Activated CD8-positive, alpha-beta memory T cell treated with anti-CD3 and anti-CD28 coated beads, Interleukin-2, amount 50 U/mL, for 48 hours (primary cell): ENCODE results near the gene B9D1.
"Not testable (repeated sequence)": the region's sequence is repeated elsewhere in the genome, so short reads cannot be mapped to it uniquely, and the experiment has no call there.

Source experiments
- DNase-seq: peaks from one replicate; pipeline ENCODE4 v3.0.0-alpha.2; 2020

The B9D1 gene

DNA sequence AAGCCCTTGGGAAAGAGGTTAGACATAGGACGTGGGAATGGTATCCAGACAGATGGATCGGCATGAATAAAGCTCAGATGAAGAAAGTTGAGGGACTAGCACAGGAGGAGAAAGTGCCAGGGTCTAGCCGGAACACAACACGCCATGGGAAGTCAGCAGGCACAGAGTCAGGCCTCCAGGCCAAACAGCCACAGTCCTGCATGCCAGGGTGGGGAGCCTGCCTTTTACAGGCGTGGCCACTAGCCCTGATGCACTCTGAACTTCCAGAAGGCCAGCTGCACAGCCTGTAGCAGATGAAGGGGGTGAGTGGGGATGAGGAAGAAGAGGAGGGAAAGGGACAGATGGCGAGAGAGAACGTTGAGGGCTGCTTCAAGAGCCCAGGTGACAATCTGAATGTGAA lies 5.2 kb downstream of the B9D1 start:
- no peak for DNase-seq

DNA sequence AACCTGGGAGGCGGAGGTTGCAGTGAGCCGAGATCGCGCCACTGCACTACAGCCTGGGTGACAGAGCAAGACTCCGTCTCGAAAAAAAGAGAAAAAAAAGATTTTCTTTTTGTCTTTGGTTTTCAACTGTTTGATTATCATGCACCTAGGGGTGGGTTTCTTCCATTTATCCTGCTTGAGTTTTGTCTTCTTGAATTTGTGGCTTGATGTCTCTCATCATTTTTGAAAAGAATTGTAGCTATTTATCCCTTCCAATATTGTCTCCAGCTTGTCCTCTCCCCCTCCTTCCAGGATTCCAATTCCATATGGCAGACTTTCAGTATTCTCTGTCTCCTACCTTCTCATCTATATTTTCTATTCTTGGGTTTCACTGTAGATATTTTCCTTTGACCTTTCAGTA lies 7.8 kb downstream of the B9D1 start:
- no peak for DNase-seq

DNA sequence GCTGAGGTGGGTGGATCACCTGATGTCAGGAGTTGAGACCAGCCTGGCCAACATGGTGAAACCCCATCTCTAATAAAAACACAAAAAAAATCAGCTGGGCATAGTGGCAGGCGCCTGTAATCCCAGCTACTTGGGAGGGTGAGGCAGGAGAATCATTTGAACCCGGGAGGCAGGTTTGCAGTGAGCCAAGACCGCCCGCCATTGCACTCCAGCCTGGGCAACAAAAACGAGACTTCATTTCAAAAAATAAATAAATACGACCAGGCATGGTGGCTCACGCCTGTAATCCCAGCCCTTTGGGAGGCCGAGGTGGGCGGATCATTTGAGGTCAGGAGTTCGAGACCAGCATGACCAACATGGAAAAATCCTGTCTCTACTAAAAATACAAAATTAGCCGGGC lies 9.1 kb downstream of the B9D1 start:
- DNase-seq = not testable (repeated sequence)

DNA sequence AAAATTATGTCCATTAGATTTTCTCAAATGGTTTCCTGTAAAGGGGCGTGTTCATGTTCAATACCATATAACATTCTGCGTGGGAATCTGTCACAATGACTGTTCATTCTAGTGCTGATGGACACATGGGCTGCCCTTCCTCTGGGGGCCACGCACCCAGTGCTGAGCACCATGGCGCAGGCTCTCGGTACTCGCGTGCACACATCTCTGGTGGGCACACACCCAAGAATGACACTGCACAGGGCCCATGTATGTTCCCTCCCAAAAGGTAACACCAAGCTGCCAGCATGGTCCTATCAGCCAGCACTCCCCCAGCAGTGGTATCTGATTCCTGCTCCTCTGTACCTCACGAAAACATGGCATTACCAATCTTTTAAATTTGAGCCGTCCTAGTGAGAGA lies 13.7 kb downstream of the B9D1 start:
- peak; percentile 39 for DNase-seq

DNA sequence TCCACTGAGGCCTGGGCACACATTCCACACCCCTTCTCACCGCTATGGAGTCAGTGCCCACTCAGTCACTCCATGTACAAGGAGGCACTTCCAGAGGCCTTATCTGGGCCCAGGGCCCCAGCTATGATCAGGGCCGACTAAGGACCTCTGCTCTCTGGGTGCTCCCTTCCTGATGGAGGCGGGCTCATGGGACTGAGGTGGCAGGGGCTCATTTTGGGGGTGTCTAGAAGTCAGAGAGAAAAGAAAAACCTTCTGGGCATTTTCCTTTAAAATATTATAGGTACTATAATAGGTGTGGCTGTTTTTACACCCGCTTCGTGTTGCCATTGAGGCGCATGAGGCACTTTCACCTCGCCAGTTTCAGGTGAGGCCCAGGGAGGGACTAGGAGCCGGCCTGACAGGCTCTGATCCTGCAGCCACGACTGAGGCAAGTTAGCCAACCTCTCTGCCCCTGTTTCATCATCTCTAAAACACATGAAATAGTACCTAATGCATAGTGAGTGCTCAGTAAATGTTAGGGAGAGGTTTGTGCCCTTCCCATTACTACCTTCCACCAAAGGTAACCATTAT lies 14.4 kb downstream of the B9D1 start:
- DNase-seq = peak; percentile 33

DNA sequence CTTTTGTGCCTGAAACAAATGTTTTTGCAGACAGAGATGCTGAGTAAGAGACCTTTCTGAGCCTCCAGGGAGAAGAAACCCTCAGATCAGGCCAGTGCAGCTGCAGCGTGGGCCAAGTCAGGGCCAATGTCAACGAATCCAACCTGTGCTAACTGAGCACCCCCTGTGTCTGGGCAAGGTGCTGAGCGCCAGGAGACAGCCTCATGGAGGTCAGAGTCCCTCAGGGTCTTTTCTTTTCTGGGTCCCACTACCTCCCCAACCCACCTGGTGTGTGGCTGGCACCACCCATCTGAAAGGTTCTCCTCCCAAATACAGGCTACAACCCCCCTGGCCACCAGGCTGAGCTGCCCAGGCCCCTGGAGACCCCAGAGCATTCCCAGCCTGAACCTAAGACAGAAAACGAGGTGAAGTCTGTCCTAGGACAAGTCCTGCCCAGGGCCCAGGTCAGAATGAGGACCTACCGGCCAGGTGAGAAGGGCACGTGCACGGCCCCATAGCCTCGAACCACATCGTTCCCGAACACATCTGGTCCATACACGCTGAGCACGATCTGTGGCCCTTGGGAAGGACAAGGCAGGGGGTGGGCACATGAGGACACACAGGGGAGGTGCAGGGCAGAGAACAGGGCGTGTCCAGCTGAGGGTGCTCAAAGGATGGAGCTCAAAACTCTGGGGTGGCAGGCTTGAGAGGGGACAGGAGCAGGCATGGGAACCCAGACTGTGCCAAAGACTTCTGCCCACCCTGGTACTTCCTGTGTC lies 15.0 kb downstream of the B9D1 start:
- DNase-seq = peak; percentile 40

DNA sequence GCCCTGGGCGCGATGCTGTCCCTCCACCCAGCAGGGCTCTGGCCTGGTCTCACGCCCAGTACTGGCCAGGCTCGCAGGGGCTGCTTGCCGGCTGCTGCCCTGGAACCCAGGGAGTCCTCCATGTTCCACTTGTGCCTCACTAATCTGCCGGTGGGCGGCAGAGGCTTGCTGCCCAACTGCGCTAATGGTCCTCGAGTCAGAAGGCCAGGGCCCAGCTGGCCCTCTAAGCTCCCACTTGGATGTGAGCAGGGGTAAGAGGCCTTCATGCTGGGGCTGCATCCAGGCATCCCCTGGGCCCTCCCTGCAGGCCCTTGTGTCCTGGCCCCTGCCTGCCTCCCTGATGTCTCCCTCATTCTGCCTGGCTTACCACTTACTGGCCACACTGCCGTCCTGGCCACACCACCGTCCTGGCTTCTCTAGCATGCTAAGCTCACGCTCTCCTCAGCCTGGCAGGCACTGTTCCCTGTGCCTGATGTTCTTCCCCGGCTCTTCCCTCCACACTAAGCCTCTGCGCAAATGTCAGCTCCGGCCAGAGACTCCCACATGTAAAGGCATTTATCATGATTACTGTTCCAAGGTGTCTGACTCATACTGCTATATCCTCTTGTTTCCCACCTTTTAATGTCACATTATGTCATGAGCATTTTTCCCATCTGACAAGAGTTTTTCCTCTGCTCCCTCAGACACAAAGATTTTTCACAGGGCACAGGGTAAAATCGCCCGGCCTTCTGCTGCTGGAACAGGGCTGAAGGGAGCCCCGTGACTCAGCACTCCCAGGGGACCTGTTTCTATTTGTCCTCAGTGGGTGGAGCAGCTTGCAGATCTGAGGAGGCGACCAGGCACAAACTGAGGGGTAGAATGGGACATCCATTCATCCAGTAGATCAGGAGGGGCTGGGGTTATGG lies 15.9 kb downstream of the B9D1 start:
- peak; percentile 26 for DNase-seq

DNA sequence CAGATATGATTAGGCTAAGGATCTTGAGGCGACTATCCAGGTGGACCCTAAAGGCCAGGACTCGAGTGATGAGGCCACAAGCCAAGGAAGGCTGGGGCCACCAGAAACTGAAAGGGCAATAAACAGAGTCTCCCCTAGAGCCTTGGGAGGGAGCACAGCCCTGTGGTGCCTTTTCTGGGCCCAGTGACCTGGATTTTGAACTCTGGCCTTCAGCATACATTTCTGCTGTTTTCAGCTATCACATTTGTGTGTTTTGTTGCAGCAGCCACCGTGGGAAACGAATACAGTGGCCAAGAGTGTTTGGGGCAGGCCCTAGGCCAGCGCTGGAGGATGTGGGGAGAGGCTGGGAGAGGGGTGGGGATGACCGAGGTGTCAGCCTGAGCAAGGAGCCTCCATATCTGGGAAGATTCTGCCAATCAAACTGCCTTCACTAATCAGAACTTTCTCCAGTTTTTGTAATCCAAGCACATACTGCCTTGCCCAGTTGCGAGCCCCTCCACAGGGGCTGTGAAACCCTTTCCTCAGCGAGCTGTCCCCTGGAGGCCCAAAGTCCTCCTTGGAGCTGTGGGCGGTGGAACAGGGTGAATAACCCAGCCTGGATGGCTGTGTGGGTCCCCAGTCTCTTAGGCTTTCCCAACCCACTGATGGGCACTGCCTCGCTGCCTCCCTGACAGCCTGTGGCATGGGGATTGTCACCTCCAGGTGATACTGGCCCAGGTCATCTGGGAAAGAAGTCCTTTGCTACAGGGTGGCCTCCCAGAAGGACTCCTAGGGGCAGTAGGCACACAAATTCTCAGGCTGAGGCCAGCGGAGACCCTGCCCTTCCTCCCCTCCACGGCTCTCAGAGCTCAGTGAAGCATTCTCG lies 16.8 kb downstream of the B9D1 start:
- DNase-seq = peak; percentile 26

DNA sequence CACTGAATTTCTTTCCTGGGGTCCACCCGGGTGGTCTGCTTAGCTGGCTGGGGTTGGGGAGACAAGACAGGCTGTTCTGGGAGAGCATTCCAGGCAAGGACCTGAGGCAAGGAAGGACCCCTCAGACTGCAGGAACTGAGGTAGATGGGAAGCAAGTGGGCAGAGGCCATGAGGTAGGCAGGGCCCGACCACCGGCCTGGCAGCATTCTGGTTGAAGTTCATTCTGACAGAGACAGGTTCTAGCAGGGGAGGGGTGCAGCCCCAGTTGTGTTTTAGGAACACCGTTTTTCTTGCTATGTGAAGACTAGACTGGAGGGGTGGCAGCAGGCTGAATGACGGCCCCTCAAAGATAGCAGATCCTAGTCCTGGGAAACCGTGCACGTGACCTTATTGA lies 17.5 kb downstream of the B9D1 start:
- peak; percentile 43 for DNase-seq

DNA sequence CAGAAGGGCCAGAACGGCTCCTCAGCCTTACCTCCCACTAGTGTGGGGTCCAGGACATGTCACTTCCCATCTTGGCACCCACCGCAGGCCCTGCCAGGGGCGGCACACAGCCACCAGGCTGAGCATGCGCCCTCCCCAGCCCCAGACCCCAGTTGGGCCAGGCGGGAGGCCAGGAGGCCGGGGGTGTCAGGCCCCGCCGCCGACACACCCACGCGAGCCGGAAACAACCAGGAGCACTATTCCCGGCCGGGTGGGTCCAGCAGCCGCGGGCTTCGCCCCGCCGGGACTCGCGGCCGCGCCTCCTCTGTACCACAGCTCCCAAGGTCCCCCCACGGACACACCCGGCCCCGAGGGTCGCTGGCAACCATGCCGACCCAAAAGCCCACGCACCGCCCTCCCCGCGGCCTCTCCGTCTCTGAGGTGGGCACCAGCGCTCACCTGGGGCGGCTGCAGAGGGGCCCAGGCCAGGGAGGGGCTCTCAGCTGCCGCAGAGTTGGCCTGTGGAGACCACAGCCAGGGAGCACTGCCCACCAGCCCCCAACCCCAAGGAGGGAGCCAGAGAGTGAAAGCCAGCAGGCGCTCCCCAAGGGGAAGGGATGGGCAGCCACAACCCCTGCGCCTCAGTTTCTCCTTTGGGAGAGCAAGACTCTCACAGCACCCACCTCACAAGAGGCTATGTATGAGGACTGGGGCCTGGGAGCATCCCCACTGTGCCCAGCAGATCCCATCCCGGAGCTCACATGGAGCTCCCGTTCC lies 18.0 kb downstream of the B9D1 start:
- DNase-seq = peak; percentile 30

DNA sequence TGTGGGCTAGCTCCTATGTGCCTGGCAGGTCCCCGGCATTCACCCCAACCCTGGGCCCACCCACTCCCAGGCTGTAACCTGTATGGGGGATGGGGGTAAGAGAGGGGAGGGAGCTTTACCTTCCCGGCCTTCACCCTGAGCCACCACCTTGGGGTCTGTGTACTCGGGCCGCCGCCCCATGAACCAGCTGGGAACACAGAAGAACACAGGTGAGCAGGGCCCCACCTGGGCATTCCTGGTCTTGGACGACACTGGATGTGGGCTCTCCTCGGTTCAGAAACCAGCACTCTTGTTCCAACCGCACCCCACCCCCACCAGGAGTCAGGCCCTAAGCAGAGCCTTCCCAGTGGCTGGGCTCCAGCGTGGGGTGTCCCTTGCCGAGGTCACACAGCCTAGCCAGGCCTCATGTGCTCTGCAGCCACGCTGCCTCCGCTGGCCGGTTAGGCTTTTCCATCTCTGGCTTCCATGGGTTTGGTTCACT lies 18.8 kb downstream of the B9D1 start:
- DNase-seq = no peak

DNA sequence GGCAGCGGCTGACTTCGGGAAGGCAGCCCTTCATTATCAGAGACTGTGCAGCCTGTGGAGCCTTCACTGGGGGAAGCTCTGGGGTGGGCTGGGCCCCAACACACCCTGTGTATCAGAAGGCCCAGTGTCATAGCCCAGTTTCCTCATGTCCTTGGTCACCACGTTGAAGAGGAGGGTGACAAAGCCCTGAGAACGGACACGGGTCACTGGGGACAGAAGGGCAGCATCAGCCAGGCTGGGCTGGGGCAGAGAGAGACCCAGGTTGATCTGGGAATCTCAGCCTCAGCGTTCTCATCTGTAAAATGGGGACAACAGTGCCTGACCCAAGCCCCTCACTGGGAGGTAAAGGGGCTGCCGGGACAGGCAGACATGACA lies 19.3 kb downstream of the B9D1 start:
- DNase-seq = peak; percentile 40

DNA sequence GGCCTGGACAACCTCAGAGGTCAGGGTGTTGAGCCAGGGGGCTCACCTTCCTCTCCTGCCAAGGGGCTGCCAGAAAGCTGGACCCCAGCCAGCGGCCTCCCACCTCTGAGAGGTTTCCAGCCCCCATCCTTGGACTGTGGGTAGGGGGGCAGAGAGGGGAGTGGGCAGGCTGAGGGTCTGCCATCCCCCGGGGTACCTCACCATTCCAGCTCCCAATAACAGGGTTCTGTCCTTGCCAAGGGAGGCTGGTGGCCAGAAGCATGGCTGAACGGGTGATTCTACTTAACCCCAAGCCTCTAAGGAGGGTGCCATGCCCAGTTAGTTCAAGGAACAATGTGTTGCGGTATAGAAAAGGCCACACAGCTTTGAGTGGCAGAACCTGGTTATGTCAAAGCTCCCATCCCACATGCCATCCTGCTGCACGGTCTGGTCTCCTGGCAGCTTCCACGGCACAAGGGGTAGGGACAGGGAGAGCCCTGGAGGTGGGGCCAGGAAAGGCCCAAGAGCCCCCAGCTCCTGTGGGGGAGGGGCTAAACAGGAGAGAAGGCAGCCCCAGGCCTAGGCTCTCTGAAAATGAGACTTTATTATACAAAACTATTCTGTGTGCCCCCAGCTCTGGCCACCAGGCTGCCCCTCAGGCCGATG lies 19.8 kb downstream of the B9D1 start:
- peak; percentile 43 for DNase-seq

DNA sequence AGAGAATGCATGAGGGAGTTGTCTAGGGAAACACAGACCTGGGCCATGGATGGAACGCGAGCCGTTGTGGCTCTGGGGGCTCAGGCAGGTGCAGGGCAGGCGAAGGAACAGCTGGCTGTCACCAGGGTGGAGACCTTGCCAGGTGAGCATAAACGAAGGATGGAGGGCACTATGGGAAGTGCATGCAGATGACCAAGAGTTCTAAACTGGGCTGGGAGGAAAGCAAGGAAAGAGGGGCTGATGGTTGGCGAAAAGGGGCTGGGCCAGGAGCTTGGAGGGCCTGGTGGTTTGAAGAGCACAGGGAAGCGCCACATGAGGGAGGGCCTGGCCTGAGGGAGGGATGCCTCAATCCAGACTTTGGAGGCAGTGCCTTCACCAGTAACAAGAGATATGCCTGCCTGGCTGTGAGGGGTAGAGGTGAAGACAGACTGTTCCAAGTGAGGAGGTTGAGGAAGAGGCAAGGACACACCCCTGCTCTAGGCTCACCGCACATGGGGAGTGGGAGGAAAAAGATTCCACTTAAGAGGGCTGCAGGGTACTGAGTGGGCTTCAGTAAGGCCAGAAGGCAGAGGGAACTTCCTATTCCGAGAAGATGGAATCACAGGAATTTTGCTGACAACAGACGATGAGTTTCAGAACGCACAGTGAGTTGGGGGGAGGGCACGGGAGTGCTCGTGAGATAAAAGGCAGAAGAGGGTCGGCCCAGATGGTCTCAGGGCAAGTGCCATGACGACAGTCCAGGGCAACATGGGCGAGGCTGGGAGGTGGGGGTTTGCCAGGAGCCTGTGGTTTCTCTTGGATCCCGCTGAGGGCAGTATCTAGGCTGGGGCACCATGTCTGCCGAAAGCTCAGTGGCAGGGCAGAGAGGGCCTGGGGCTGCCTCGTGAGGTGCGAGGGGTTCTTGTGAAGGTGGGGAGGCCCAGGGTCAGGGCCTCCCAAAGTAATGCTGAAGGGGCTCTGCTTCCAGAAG lies 20.6 kb downstream of the B9D1 start:
- DNase-seq = peak; percentile 42

DNA sequence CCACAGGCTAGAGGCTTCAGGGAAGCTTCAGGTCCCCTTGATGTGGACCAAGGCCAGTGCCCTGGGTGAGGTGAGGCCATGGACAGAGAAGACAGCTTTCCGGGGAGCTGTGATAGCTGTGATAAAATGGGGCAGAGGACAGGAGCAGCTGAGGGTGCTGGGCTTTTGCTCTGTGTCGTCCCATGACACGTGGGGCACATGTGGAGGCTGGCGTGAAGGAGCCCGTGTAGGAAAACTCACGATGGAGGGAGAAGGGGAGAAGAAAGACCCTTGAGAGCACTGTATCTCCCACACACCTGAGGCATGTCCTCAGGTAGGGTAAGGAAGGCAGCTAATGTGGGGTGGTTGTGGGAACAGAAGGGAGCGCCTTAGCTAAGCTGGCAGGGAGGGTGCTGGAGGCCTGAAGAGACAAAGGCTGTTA lies 21.3 kb downstream of the B9D1 start:
- no peak for DNase-seq

DNA sequence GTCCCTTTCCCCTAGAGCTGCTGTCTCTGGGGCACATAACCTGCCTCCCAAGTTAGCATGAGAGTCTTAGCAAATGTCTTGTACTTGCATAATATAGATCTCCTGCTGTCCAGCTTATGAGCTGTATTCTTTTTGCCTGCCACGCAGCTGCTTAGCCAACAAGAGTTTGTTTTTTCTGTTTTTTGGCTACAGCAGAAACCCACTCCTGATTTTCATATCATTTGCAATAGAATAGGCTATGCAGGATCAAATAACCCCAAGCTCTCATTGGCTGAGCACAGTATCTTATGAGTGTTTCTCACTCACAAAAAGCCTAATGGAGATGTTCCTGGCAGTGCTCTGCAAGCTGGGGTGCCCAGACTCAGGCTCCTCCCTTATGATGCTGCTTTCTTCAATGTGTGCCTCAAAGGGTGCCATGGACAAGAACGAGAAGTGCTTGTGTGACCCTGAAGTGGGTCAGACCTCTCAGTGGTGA lies 23.1 kb downstream of the B9D1 start:
- DNase-seq = peak; percentile 26

DNA sequence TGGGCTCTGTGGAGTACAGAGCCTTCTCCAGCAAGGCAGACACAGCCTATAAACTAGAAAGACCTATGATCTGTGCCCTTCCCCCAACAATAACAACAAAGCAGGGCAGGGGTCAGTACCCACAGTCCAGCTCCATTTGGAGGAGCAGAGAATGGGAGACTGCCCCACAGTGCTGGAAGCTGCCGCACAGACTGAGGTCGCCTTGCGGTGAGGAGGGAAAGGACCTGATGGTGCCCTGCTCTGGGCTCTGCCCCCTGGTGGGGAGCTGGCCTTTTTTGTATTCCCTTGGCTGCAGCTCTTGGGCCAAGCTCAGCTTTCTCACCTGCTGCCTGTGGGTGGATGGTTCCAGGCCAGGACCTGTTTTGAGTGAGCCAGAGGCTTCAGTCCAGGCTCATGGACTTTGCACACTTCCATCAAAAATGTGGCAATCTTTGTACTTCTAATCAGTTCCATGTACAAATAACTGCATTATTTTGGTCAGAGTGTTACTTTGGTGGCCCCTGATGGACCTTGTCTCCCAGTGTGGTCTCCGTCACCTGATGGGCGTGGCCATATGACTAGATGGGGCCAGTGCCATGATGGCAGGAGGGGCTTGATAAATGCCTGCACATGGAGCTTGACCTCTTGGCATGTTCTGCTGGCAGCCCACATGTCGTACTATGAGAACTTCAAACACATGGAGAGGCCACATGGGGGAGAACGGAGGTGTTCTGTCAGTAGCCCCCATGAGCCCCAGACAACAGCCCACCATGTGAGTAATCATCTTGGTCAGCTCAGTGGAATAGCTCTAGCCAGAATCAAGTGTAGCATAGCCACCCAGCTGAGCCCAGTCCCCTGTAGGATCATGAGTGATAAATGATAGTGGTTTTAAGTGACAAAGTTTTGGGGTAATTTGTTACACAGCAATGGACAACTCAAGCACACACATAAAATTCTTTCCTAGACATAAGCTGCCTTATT lies 24.2 kb downstream of the B9D1 start:
- DNase-seq = peak; percentile 77

DNA sequence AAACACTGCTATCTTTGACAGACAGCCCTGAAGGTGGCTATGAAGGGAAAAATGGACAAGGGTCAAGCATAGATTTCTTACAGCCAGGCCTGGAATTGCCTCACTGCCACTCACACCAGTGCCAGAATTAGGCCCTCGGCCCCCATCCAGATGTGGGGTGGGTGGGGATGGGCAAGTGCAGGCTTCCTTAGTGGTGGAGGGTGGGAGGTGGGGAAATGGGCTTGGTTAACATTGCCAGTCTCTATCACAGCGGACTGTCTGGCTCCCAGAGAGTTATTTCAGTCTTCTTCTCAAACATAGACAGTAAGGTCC lies 24.9 kb downstream of the B9D1 start:
- peak; percentile 40 for DNase-seq
